K562 (cell line): ENCODE results near the gene CALD1. TPM values are rescaled to one million over a fixed set of nuclear protein-coding genes. Genes with fewer than 3 reads are reported as not detected.

Experiments
- ATAC-seq: fragments of 200-7000 bp; cut with Tn5 transposase; 3 replicates; pipeline ENCODE4 v1.9.1; 2020; ENCODE audit warnings: moderate library complexity
- BruUV-seq: library from RNA; stranded (reverse); fragments of 400-500 nt; replicated peaks from 2 replicates; lab custom pipeline; 2021; lab: Mats Ljungman, UMichigan
- CTCF ChIA-PET: fragments of 300-600 bp; formaldehyde crosslinking; extraction: SDS; loops from one replicate; lab custom pipeline; 2021; ENCODE audit warnings: low intra/inter-chr PET ratio; lab: Yijun Ruan, JAX
- POLR2A ChIA-PET: fragments of 300-600, 350-650 bp; sonication (Branson Sonifier 250); formaldehyde crosslinking; extraction: SDS; loops from one replicate; lab custom pipeline; 2021; ENCODE audit warnings: antibody characterized with exemption, inconsistent platforms; lab: Yijun Ruan, JAX
- DNase-seq, 4 experiments: peaks; one replicate each; pipeline versions ENCODE4 v3.0.0 to v3.0.0-alpha.2; 2011 to 2018; ENCODE audit warnings: low spot score in 3 of 4, mixed read lengths in 3 of 4; ENCODE audit errors: extremely low read depth in 1 of 4
- FAIRE-seq: peaks from 2 replicates; lab custom pipeline; 2011; peaks lifted over from hg19 to GRCh38; lab: Jason Lieb, UNC
- H2AFZ ChIP-seq: 2 replicates; pipeline ENCODE4 v1.6.0; 2011; ENCODE audit warnings: low read depth, low read length, control low read depth, inconsistent platforms
- H3K27ac ChIP-seq: fragments of 200-600 bp; 3 replicates; pipeline ENCODE4 v1.8.0; 2011; ENCODE audit warnings: low read depth, mild to moderate bottlenecking, control low read depth, inconsistent platforms, low read length, moderate library complexity, mixed read lengths; ENCODE audit errors: extremely low read depth
- H3K27me3 ChIP-seq, 2 experiments: fragments of 300-600 bp in 1 of 2; 2 replicates in 1 of 2; 3 replicates in 1 of 2; pipeline versions ENCODE4 v1.6.0 to v1.8.0; 2011; ENCODE audit warnings: inconsistent platforms in 2 of 2, low read length in 2 of 2, mild to moderate bottlenecking in 1 of 2, mixed read lengths in 1 of 2, moderate library complexity in 1 of 2; ENCODE audit not compliant: control insufficient read depth in 2 of 2, insufficient read depth in 2 of 2
- H3K36me3 ChIP-seq: fragments of 300-600 bp; 3 replicates; pipeline ENCODE4 v1.8.0; 2011; ENCODE audit warnings: mild to moderate bottlenecking, low read length, inconsistent platforms; ENCODE audit not compliant: control insufficient read depth, insufficient read depth
- H3K4me1 ChIP-seq, 2 experiments: fragments of 200-600 bp in 1 of 2; replicated peaks in 1 of 2; 2 replicates in 1 of 2; 3 replicates in 1 of 2; pipeline versions ENCODE4 v1.5.1 to v1.8.0; 2011; ENCODE audit warnings: inconsistent platforms in 2 of 2, low read length in 2 of 2, mild to moderate bottlenecking in 1 of 2, mixed read lengths in 1 of 2, moderate library complexity in 1 of 2; ENCODE audit not compliant: control insufficient read depth in 2 of 2, insufficient read depth in 2 of 2
- H3K4me2 ChIP-seq: 2 replicates; pipeline ENCODE4 v1.6.1; 2011; ENCODE audit warnings: low read length, control low read depth, inconsistent platforms, mixed read lengths; ENCODE audit not compliant: insufficient read depth
- H3K4me3 ChIP-seq: fragments of 200-600 bp; sonication (generic), shearing (Covaris generic); 2 replicates; pipeline ENCODE4 v1.5.1; 2016; ENCODE audit warnings: control low read depth, inconsistent platforms
- H3K79me2 ChIP-seq: fragments of 200-600 bp; 3 replicates; pipeline ENCODE4 v1.8.0; 2011; ENCODE audit warnings: low read length, inconsistent platforms; ENCODE audit not compliant: control insufficient read depth, insufficient read depth
- H3K9ac ChIP-seq, 2 experiments: 2 replicates each; pipeline versions ENCODE4 v1.6.0 to v1.6.1; 2011; ENCODE audit warnings: low read depth in 2 of 2, low read length in 2 of 2, control low read depth in 1 of 2, inconsistent platforms in 1 of 2, mild to moderate bottlenecking in 1 of 2, mixed read lengths in 1 of 2; ENCODE audit not compliant: insufficient read depth in 1 of 2
- H3K9me1 ChIP-seq: one replicate; pipeline ENCODE4 v1.6.0; 2011; ENCODE audit warnings: inconsistent platforms, mild to moderate bottlenecking, low read length, moderate library complexity; ENCODE audit not compliant: control insufficient read depth, insufficient read depth
- H3K9me3 ChIP-seq: replicated peaks from 2 replicates; pipeline ENCODE4 v1.5.1; 2011; ENCODE audit warnings: low read depth, low read length, inconsistent platforms; ENCODE audit not compliant: control insufficient read depth, insufficient read depth
- H4K20me1 ChIP-seq: replicated peaks from 2 replicates; pipeline ENCODE4 v1.6.1; 2011; ENCODE audit warnings: low read length, inconsistent platforms, mixed read lengths; ENCODE audit not compliant: control insufficient read depth, insufficient read depth
- EGR1 ChIP-seq: fragments of 450-650 bp; conservative IDR thresholded peaks from 2 replicates; pipeline ENCODE4 v1.6.1; 2017; ENCODE audit warnings: mild to moderate bottlenecking
- EZH2 ChIP-seq: IDR thresholded peaks from 2 replicates; pipeline ENCODE4 v1.6.1; 2012; ENCODE audit warnings: low read depth, mild to moderate bottlenecking, inconsistent platforms, low read length, borderline replicate concordance
- FOXJ3 ChIP-seq: sonication (generic); formaldehyde crosslinking; IDR thresholded peaks from 2 replicates; pipeline ENCODE4 v1.4.0; 2020; ENCODE audit warnings: mild to moderate bottlenecking, missing genetic modification reagents
- HDAC6 ChIP-seq: IDR thresholded peaks from 2 replicates; pipeline ENCODE4 v1.6.1; 2012; ENCODE audit warnings: low read depth, mild to moderate bottlenecking, control low read depth, inconsistent platforms, low read length, moderate library complexity
- PCBP2 ChIP-seq: fragments of 200-400 bp; formaldehyde crosslinking; IDR thresholded peaks from 2 replicates; pipeline ENCODE4 v1.6.1; 2018; ENCODE audit warnings: low read length, low read depth, mild to moderate bottlenecking, moderate library complexity; ENCODE audit not compliant: poor library complexity, severe bottlenecking
- PTRF ChIP-seq: fragments of 450-650 bp; IDR thresholded peaks from 2 replicates; pipeline ENCODE4 v1.6.1; 2016; ENCODE audit warnings: mild to moderate bottlenecking, missing genetic modification characterization, missing compliant biosample characterization
- RAD21 ChIP-seq, 2 experiments: fragments of 250-450 bp in 1 of 2; fragments of 450-650 bp in 1 of 2; sonication (Bioruptor Pico) in 1 of 2; formaldehyde crosslinking in 1 of 2; IDR thresholded peaks in 1 of 2; conservative IDR thresholded peaks in 1 of 2; 2 replicates each; pipeline versions ENCODE4 v1.4.0 to v1.8.0; 2020 to 2022; ENCODE audit warnings: mild to moderate bottlenecking in 2 of 2, moderate library complexity in 1 of 2
- RHOXF2B ChIP-seq: fragments of 250-450 bp; sonication (Bioruptor Pico); conservative IDR thresholded peaks from 2 replicates; pipeline ENCODE4 v1.5.1; 2021
- TAF7 ChIP-seq: fragments of 450-650 bp; IDR thresholded peaks from 2 replicates; pipeline ENCODE4 v1.6.1; 2016; ENCODE audit warnings: missing genetic modification characterization, missing compliant biosample characterization
- ZNF24 ChIP-seq: fragments of 450-650 bp; IDR thresholded peaks from 2 replicates; pipeline ENCODE4 v1.6.1; 2016
- ZNF561 ChIP-seq: fragments of 450-650 bp; formaldehyde crosslinking; conservative IDR thresholded peaks from 2 replicates; pipeline ENCODE4 v1.4.0; 2020; ENCODE audit warnings: mild to moderate bottlenecking, moderate library complexity
- ZNF79 ChIP-seq: fragments of 250-450 bp; sonication (Bioruptor Pico); IDR thresholded peaks from 2 replicates; pipeline ENCODE4 v1.4.0; 2020; ENCODE audit warnings: low read depth, mild to moderate bottlenecking, moderate library complexity
- WGBS: fragments of 100-300 bp; shearing (Covaris generic); methylation state at CpG from one replicate; pipeline ENCODE4 v1.1.6; 2016; ENCODE audit warnings: low coverage, mixed read lengths; ENCODE audit not compliant: insufficient coverage; ENCODE audit errors: missing lambda C conversion rate; 5-methylcytosine and 5-hydroxymethylcytosine counted together
- in situ Hi-C: fragments of 300-500 bp; cut with MboI; formaldehyde crosslinking; loops from 4 replicates; pipeline ENCODE4 v1.15.0; 2018; ENCODE audit warnings: inconsistent platforms, mixed read lengths
- intact Hi-C: fragments of 100-400 bp; cut with micrococcal nuclease; formaldehyde crosslinking; loops from 2 replicates; pipeline ENCODE4 v1.14.2; 2022
- polyA plus RNA-seq, 8 experiments: library from polyadenylated mRNA; depleted of rRNA in 4 of 8; stranded (reverse) in 5 of 8; unstranded in 3 of 8; fragments of >200 nt; fragmentation: Nextera tagmentation in 2 of 8; fragmentation: Illumina TruSeq in 1 of 8; extraction: Ambion mirVana in 2 of 8; extraction: Trizol in 1 of 8; gene quantifications; 2 replicates each; pipeline versions ENCODE4 v1.2.1 to v1.2.3, GENCODE V29; 2011 to 2014; ENCODE audit warnings: inconsistent platforms in 1 of 8, missing spikeins in 1 of 8
- total RNA-seq, 7 experiments: library from RNA; depleted of rRNA in 6 of 7; stranded (reverse); fragments of >200 nt in 6 of 7; fragmentation: Illumina TruSeq in 2 of 7; extraction: Trizol in 2 of 7; gene quantifications; 2 replicates each; pipeline versions ENCODE4 v1.2.1 to v1.2.3, GENCODE V29; 2011 to 2021; ENCODE audit warnings: low replicate concordance in 1 of 7
- TF ChIP-seq, protein P1 (sequence below): sonication (generic); formaldehyde crosslinking; IDR thresholded peaks from 2 replicates; pipeline ENCODE4 v1.9.0; 2022; ENCODE audit warnings: mild to moderate bottlenecking, missing genetic modification reagents
- TF ChIP-seq, protein P2 (sequence below), 2 experiments: fragments of 450-650 bp in 1 of 2; sonication (generic) in 1 of 2; formaldehyde crosslinking; conservative IDR thresholded peaks; 2 replicates each; pipeline versions ENCODE4 v1.4.0 to v1.8.1; 2020 to 2022; ENCODE audit warnings: mild to moderate bottlenecking in 1 of 2, missing genetic modification reagents in 1 of 2
- TF ChIP-seq, protein P3 (sequence below): fragments of 150-350 bp; IDR thresholded peaks from 2 replicates; pipeline ENCODE4 v1.6.1; 2014; ENCODE audit warnings: low read depth, mild to moderate bottlenecking, low read length, borderline replicate concordance
- TF ChIP-seq, protein P4 (sequence below): fragments of 450-650 bp; IDR thresholded peaks from 2 replicates; pipeline ENCODE4 v1.6.1; 2016; ENCODE audit warnings: mild to moderate bottlenecking

CALD1 gene
- total and polyA plus RNA-seq, 9 of the 15 experiments (the other 6 are each of a cell fraction or from before 2014, with no cell fraction given), result 0.40 TPM; not detected in 8

DNA sequence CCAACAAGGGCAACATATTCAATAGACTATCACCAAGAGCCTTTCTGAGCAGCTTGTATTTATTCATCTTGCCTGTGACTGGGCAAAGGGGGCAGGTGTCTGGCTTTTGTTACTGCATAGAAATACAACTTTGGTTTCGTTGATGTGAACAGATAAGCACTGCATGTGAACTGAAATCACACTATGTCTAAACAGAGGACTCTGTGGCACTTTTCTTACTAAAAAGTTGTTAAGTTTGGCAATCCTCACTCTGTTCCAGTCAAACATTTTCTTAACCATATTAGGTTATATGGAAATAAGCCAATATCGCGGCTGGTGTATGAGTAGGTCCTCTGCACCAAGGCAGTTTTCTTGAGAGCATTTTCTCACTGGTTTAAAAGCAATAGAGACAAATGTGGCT lies 48.5 kb downstream of the CALD1 start:
- ChIA-PET POLR2A (interaction anchor here (1.4 kb wide), 1 partner anchor 11 kb away, joined by 3 read pairs; no protein-coding TSS in a partner anchor), CTCF (interaction anchor here (0.6 kb wide), 1 partner anchor 15 kb away, joined by 3 read pairs; no protein-coding TSS in a partner anchor)
- H2AFZ ChIP-seq, result no peak overlapping the region
- H3K9ac ChIP-seq, result no peak overlapping the region
- intact Hi-C loops (no loop called here), in situ Hi-C loops (no loop called here)
- no peak overlapping the region for H3K27ac ChIP-seq
- no peak for FAIRE-seq
- no peaks in the 10 kb centered on the region for H3K9me3 ChIP-seq
- H4K20me1 ChIP-seq, result no peaks in the 10 kb centered on the region
- WGBS, result 5% methylated on average over 3 of the region's 3 CpGs
- H3K27me3 ChIP-seq, result peaks cover 0 to 6% of the 10 kb centered on the region in 2 experiments; a peak in 1 of 5 replicates
- DNase-seq, result no peak
- TF ChIP-seq ZNF561 (CRISPR knock-in tag) (no peak), RAD21 (CRISPR knock-in tag; conservative IDR thresholded peaks at IDR 0.05 in 1 of 2, IDR thresholded peaks at IDR 0.05 in 1 of 2) (no peak), FOXJ3 (no peak), ZNF24 (no peak), HDAC6 (no peak), PCBP2 (no peak), TAF7 (tag) (no peak), PTRF (no peak), RHOXF2B (no peak), ZNF79 (CRISPR knock-in tag) (no peak), EZH2 (no peak), EGR1 (no peak)
- TF ChIP-seq, protein P1, sequence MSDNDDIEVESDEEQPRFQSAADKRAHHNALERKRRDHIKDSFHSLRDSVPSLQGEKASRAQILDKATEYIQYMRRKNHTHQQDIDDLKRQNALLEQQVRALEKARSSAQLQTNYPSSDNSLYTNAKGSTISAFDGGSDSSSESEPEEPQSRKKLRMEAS (CRISPR knock-in tag), result no peak
- TF ChIP-seq, protein P2, sequence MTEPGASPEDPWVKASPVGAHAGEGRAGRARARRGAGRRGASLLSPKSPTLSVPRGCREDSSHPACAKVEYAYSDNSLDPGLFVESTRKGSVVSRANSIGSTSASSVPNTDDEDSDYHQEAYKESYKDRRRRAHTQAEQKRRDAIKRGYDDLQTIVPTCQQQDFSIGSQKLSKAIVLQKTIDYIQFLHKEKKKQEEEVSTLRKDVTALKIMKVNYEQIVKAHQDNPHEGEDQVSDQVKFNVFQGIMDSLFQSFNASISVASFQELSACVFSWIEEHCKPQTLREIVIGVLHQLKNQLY (CRISPR knock-in tag; conservative IDR thresholded peaks at IDR 0.05), result no peak
- TF ChIP-seq, protein P3, sequence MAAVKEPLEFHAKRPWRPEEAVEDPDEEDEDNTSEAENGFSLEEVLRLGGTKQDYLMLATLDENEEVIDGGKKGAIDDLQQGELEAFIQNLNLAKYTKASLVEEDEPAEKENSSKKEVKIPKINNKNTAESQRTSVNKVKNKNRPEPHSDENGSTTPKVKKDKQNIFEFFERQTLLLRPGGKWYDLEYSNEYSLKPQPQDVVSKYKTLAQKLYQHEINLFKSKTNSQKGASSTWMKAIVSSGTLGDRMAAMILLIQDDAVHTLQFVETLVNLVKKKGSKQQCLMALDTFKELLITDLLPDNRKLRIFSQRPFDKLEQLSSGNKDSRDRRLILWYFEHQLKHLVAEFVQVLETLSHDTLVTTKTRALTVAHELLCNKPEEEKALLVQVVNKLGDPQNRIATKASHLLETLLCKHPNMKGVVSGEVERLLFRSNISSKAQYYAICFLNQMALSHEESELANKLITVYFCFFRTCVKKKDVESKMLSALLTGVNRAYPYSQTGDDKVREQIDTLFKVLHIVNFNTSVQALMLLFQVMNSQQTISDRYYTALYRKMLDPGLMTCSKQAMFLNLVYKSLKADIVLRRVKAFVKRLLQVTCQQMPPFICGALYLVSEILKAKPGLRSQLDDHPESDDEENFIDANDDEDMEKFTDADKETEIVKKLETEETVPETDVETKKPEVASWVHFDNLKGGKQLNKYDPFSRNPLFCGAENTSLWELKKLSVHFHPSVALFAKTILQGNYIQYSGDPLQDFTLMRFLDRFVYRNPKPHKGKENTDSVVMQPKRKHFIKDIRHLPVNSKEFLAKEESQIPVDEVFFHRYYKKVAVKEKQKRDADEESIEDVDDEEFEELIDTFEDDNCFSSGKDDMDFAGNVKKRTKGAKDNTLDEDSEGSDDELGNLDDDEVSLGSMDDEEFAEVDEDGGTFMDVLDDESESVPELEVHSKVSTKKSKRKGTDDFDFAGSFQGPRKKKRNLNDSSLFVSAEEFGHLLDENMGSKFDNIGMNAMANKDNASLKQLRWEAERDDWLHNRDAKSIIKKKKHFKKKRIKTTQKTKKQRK, result no peak
- TF ChIP-seq, protein P4, sequence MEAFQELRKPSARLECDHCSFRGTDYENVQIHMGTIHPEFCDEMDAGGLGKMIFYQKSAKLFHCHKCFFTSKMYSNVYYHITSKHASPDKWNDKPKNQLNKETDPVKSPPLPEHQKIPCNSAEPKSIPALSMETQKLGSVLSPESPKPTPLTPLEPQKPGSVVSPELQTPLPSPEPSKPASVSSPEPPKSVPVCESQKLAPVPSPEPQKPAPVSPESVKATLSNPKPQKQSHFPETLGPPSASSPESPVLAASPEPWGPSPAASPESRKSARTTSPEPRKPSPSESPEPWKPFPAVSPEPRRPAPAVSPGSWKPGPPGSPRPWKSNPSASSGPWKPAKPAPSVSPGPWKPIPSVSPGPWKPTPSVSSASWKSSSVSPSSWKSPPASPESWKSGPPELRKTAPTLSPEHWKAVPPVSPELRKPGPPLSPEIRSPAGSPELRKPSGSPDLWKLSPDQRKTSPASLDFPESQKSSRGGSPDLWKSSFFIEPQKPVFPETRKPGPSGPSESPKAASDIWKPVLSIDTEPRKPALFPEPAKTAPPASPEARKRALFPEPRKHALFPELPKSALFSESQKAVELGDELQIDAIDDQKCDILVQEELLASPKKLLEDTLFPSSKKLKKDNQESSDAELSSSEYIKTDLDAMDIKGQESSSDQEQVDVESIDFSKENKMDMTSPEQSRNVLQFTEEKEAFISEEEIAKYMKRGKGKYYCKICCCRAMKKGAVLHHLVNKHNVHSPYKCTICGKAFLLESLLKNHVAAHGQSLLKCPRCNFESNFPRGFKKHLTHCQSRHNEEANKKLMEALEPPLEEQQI, result no peak
- H3K4me1 ChIP-seq, result no peaks in the 10 kb centered on the region
- no peaks in the 10 kb centered on the region for H3K36me3 ChIP-seq
- no peak overlapping the region for H3K4me2 ChIP-seq
- no peak overlapping the region for H3K4me3 ChIP-seq
- H3K9me1 ChIP-seq, result no peaks in the 10 kb centered on the region
- no peak for ATAC-seq
- no peaks in the 10 kb centered on the region for H3K79me2 ChIP-seq
- BruUV-seq, result no TSS peak
